Thoracic aorta (tissue), 2 donors: ENCODE data around the gene EXOC1. TPM values are rescaled to one million over a fixed set of nuclear protein-coding genes. Genes with fewer than 3 reads are reported as not detected.

Source experiments
- ATAC-seq: fragments of 150-250 bp; one replicate; pipeline ENCODE4 v1.8.0; 2017; ENCODE audit warnings: low read depth; ENCODE audit not compliant: insufficient number of reproducible peaks, low FRiP score
- DNase-seq: peaks from one replicate; pipeline ENCODE4 v3.0.0-alpha.2; 2020; ENCODE audit warnings: low spot score
- H3K27ac ChIP-seq, 2 donors: fragments of 200-600 bp; sonication (generic); 1 replicate in 1 of 2; 2 replicates in 1 of 2; pipeline ENCODE4 v1.5.1; 2016; ENCODE audit warnings: mild to moderate bottlenecking in 2 of 2, moderate library complexity in 2 of 2
- H3K27me3 ChIP-seq: fragments of 200-600 bp; sonication (generic); replicated peaks from 2 replicates; pipeline ENCODE4 v1.6.0; 2016; ENCODE audit warnings: mild to moderate bottlenecking; ENCODE audit not compliant: insufficient read depth
- H3K36me3 ChIP-seq: fragments of 200-600 bp; sonication (generic); one replicate; pipeline ENCODE4 v1.5.1; 2016
- H3K4me1 ChIP-seq, 2 donors: fragments of 200-600 bp; sonication (generic); 1 replicate in 1 of 2; 2 replicates in 1 of 2; pipeline versions ENCODE4 v1.5.1 to v1.6.0; 2016; ENCODE audit warnings: low read depth in 2 of 2, mild to moderate bottlenecking in 1 of 2; ENCODE audit not compliant: control insufficient read depth in 1 of 2
- H3K4me3 ChIP-seq: fragments of 200-600 bp; sonication (generic); 2 replicates; pipeline ENCODE4 v1.5.1; 2016; ENCODE audit warnings: mild to moderate bottlenecking
- H3K9me3 ChIP-seq: fragments of 200-600 bp; sonication (generic); 2 replicates; pipeline ENCODE4 v1.5.1; 2016
- CTCF ChIP-seq: fragments of 200-600 bp; sonication (generic); IDR thresholded peaks from one replicate; pipeline ENCODE4 v1.5.1; 2019; ENCODE audit warnings: antibody characterized with exemption
- total RNA-seq, 2 donors: library from RNA; depleted of rRNA; stranded (reverse); fragments of >200 nt; gene quantifications; one replicate each; pipeline versions ENCODE4 v1.1.0 to v1.2.3, GENCODE V29; 2016

Gene EXOC1
- total RNA-seq, 2 donors from 2014 or later, result 33.5 to 60.5 TPM

- no peak overlapping the region for H3K27ac ChIP-seq
- TF ChIP-seq CTCF, result no peak
- H3K9me3 ChIP-seq, result no peaks in the 10 kb centered on the region
- H3K27me3 ChIP-seq, result no peaks in the 10 kb centered on the region
- no peak for ATAC-seq
- peaks cover 9 to 31% of the 10 kb centered on the region in 2 donors for H3K4me1 ChIP-seq
- no peak for DNase-seq
- H3K36me3 ChIP-seq, result peaks cover 3% of the 10 kb centered on the region
- no peak overlapping the region for H3K4me3 ChIP-seq
These were observed 97.9 kb downstream of the EXOC1 start for GRCh38 chr4:55951191-55951922.

Other genes starting within 250 kb of the EXOC1 start
- gene NMU, start 217.3 kb upstream of the EXOC1 start, total RNA-seq, result not detected
- not detected for gene EXOC1L, start 33.9 kb upstream of the EXOC1 start, total RNA-seq
- 10 to 100 TPM in 1 of 2 donors, 1 to 10 TPM in 1; 5.3 to 12.2 TPM for gene CEP135, start 95.3 kb downstream of the EXOC1 start, total RNA-seq